HG03457 (cell line): Measurements from ENCODE around the gene ASNSD1.

Source experiments
- ATAC-seq: cut with Tn5 transposase; IDR thresholded peaks from one replicate; pipeline ENCODE4 v1.9.1; 2021; ENCODE audit warnings: moderate number of reproducible peaks; ENCODE audit not compliant: unreplicated experiment

The ASNSD1 gene

DNA sequence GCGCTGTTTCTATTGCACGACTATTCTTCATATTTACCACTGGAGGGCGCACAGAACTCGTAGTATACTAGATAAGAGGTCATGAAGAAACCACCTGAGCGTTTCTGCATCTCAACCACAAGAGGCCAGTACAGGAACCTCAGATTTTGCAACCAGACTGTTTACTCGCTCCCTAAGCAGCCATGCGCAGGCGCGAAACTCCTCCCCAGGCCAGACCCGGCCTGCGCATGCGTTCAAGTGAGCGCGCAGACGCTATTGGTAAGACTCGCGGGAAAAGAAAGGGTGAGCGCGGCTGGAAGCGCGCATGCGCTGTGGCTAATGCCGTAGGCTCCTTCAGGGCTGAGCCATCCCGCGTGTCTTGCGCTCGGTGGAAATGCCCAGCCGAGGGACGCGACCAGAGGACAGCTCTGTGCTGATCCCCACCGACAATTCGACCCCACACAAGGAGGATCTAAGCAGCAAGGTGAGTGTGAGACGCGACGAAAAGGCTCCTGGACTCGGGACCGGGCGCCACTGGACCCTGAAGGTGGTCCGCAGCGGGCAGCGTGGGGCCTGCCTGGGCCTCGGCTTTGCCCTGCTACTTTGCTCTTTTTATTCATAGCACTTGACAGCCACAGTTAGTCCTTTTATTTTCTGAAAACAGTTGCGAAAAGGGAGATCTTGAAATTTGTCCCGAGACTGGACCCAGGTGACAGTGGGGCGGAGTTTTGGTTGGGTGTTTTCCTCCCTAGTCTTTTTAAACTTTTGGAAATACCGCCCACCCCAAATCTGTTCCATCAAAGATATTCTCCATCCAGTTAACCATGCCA, at the start of gene ASNSD1:
Gene ASNSD1, plus strand, starts transcription at position 312 of the 809 bp plus-strand sequence. CDS start 4,674 bp downstream, outside the sequence.
- ATAC-seq = peak; percentile 97

DNA sequence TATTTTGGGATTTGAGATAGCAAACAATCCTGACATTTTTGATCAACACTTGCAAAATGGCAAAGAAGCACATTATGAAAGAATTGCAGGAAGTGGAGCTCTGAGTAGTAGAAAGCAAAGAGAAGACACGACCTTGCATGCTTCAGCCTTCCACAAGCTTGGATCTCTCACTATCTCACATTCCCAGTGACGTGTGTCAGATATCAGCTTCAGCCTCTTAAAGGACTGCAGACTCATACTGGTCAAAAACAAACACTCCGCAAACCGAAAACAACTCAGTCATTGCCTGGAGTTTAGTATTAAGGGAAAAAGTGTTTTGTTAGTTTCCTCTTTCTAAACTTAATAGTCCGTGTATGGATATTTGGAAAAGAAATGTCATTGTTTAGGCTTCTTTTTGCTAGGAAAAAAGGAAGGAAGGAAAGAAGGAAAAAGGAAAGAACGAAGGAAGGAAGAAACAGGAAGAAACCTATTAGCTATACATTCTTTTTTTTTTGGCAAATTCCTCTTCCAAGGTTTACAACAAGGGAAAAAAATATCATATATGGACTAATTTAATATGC, 48.1 kb upstream of the ASNSD1 start:
- ATAC-seq = no peak

DNA sequence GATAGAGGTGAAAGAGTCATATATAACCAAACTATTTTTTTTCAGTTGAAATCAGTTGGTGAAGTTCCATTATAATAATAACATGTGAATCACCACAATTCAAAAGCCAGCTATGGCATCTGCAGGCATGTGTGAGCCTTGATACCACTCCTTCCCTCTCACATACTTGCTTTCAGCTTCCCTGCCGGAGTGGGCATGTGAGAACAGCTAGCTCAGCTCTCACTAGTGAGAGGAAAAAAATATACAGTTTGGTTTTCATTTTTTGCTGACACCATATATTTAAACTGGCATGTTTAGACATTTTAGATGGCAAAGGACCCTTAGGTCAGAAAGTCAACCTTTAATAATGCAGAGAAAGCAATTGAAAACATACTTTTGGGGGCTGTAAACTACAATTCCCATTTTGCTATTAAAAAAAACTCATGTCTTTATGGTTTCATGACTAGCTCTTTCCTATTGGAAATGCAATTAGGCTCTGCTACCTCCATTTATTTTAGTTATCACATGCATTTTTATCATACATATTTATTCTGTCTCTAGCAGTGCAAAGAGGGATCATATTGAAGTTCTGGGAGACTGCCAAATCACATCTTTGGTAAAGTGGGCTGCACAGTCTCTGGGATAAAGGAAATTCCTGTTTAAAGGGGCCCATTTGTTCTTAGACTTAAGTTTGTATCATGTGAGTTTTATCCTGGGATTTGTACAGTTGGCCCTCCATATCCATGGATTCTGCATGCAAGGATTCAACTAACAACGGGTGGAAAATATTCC, 47.4 kb upstream of the ASNSD1 start:
- no peak for ATAC-seq

DNA sequence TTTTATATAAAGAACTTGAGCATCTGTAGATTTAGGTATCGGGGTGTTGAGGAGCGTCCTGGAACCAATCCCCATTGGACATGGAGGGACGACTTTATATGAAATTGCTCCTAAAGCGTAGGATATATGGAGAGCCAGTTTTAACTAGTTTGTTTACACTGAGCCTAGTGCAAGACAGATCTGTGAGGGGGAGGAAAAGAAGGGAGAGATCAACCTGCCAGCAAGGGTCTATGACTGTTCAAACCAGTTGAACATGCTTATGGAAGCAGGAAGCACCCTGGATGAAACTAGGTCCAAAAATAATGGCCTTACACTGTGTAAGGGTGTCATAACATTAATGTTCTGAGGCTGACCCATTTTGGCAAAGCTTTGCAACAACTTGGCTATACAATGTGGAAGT, 46.7 kb upstream of the ASNSD1 start:
- ATAC-seq = no peak

DNA sequence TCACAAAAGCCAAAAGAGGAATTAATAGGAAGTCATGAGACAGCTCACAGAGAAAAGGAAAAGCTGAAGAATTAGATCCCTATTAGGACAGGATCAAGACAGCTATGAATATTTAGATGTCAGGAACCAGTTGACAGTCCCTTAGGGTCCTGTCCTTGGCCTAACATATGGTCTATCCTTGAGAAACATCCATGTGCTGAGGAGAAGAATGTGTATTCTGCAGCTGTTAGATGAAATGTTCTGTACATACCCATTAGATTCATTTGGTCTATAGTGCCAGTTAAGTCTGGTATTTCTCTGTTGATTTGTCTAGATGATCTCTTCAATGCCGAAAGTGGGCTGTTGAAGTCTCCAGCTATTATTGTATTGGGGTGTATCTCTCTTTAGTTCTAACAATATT, 43.1 kb upstream of the ASNSD1 start:
- no peak for ATAC-seq

DNA sequence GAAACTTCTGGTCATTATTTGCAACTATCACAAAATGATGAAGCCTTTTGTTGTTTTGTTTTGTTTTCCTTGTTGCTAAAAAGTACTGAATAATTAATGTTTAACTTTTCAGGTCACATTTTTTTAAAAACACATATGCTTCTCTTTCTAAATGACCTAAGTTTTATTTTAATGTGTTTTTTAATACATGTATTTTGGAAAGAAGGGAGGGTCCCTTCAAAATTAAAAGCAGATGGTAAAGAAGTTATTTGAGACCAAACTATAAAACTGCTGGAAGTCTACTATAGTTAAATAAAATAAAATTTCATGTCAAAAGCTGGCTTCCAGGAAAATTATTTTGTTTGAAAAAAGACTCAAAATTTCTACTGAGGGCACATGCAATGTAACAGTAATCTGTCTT, 39.5 kb upstream of the ASNSD1 start:
- ATAC-seq = no peak

DNA sequence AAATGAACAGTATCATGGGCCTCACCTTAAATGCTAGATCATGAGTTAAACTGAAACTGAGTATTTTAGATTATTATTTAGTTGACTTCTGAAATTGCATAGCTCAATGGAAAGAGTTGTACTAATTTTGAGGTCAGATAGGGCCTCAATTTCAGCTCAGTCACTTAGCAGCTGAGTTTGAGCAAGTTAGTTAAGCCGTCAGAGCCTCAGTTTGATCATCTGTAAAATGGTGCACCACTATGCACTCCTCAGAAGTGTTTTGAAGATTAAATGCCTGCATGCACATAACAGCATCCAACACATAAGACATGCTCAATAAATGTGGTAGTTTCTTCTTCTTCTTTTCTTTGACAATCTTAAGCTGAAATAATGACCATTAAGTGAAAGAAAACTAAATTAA, 38.2 kb upstream of the ASNSD1 start:
- ATAC-seq = no peak

DNA sequence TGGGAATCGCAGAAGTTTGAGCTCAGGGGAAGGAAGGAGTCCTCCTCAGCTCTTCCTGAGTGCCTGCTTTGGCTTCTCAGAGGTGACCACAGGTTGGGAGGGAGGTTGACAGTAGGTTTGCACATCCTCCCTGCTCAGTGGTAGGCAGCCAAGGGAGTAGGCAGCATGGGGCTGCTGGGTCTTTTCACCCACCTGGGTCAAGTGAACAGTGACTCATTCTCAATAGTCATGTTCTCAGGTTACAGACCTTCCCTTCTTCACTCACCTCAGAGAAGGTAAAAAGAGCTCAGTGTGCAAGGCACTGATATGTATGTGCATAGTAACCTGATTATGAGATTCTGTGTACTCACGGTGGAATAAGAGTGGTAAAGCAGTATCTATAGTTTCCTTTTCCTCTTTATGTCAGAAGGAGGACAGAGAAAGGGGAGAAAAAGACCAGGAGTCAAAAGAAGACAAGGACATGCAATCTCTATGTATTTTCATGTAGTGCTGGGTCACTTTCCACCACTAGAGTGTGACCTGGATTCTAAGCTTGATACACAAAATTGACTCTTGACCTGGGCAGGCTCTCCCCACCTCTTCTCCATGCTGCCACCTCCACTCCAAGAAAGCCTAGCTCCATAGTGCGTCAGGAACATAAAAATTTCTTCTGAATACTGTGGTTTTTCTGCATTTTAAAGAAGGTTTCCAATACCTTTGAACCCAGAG, 36.5 kb upstream of the ASNSD1 start:
- ATAC-seq = no peak

DNA sequence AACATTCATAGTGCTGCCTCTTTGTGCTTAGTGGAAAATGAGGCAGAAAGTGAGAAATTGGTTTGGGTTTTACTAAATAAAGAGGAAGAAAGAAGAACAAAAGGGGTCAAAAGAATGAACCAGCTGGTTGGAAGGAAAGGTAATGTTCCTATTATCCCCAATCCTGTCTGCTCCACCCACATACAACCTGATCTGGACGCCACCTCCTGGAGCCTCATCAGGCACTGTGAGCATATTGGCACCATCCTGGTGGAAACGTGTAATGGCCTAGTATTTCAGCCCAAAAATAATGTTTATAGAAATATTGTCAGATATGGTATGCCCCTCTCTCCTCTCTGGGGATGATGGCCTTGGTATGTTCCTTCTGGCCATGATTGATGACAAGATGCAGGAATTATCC, 35.6 kb upstream of the ASNSD1 start:
- ATAC-seq = no peak

DNA sequence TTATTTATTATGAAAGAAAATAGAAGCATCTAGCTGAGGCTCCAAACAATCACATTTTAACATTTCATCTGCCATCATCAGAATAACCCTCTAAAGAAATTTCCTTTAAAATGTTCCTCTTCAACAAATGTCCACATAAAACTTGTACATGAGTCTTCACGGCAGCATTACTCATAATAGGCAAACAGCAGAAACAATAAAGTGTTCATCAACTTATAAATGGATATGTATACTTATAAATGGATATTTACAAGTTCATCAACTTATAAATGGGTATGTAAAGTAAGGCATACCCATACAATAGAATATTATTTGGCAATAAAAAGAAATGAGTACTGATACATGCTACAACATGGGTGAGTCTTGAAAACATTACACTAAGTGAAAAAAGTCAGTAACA, 33.5 kb upstream of the ASNSD1 start:
- ATAC-seq = no peak

DNA sequence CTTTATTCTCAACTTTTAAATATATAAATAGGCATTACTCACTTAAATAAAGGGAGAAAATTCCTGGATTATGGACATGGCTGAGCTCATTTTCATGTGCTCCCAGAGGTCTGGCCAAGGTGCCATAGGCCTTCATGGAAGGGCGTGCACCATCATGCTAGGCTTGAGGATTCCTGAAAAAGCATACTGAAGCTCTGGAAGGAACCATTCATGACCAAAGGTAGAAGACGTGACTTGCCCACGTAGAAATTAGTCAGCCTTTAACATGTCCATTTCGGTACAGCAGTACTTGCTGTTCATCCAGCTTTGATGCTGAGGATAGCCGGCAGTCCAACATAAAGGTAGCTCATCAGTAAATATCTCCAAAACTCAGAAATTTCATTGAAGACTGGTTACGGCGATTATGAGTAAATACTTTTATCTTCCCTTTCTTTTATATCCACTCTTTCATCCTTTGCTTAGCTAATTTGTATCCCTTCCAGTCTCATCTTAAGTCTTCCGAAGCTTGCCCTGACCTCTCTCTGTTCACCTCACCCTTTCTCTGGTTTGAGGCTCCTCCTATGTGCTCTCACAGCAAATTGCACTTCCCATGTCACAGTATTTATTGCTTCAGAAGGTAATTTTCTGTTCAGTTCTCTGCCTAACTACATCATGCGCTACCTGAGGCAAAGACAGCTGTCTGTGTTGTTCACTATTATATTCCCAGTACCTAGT, 32.3 kb upstream of the ASNSD1 start:
- no peak for ATAC-seq

DNA sequence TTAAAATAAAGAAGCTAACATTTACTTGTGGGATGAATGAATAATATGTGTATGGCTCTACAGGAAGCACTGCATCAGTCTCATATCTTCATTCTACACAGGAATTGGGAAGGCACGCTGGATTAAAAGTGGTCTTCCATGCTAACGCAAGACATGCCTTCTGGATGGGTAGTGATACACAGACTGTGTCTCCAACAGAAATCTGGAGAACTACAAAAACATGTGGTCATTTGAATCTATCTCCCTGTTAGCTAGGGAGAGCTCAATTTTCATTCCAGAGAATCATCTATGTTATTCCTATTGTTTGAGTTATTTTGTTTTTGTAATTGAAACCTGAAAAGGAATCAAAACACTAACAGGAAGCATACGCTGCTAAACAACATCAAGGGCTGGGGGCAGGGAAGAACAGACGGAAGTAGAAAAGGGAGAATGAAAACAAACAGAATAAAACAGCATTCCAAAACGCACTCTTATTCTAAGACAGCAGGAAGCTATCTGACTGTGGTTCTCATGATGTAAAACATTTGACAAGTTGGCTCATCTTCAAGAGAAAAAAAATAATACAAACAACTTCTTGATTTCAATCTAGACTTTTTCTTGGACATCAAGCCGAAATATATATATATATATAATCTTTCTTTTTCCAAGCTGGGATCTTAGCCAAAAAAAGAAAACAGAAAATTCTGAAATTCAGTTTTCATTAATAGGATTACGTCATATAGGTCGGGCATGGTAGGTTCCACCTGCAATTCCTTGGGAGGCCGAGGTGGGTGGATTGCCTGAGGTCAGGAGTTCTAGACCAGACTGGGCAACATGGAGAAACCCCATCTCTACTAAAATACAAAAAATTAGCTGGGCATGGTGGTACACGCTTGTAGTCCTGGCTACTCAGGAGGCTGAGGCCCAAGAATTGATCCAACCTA, 31.5 kb upstream of the ASNSD1 start:
- no peak for ATAC-seq

DNA sequence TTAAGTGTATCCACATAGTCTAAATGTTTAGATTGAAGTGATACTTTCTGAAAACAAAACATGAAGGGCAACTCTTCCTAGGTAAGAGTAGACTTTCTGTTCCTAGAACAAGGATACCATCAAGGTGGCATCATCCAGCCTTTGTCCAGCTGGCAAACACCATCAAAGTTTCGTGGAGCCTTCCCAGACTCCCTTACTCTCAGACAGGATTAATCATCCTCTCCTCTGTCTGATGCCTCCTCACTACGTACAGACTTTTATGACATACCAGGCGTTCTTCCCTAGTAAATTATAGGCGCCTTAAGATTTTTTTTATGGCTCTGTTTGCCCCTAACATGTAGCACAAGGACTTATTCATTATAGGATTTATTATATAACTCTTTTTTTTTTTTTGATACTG, 29.4 kb upstream of the ASNSD1 start:
- no peak for ATAC-seq

DNA sequence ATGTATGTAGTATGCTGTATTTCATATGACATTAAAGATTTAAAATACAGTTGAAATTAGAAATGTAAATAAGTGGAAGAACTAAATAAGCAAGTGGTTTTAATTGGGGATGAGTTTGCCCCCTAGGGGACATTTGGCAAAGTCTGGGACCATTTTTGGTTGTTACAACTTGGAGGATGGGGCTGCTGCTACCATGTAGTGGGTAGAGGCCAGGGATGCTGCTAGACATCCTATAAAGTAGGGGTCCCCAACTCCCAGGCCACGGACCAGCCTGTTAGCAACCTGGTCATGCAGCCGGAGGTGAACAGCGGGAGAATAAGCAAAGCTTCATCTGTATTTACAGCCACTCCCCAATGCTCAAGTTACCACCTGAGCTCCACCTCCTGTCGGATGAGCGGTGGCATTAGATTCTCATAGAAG, 27.9 kb upstream of the ASNSD1 start:
- no peak for ATAC-seq

DNA sequence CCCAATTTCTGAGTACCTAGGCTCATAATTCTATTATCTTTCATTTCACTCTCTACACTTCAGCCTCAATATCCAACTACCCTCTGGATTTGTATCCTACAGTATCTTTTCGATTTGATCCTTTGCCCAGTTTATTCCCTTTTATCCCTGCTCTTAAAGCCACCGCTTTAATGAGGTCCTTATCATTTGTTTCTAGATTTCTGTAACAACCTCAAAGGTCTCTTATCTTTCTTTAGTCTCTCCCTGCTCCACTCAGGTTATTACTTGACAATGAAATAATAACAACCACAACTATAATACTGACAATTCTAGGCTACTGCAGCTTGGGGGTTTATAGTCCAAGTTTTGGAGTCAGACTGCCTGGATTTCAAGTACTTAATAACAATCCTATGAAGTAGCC, 25.9 kb upstream of the ASNSD1 start:
- no peak for ATAC-seq

DNA sequence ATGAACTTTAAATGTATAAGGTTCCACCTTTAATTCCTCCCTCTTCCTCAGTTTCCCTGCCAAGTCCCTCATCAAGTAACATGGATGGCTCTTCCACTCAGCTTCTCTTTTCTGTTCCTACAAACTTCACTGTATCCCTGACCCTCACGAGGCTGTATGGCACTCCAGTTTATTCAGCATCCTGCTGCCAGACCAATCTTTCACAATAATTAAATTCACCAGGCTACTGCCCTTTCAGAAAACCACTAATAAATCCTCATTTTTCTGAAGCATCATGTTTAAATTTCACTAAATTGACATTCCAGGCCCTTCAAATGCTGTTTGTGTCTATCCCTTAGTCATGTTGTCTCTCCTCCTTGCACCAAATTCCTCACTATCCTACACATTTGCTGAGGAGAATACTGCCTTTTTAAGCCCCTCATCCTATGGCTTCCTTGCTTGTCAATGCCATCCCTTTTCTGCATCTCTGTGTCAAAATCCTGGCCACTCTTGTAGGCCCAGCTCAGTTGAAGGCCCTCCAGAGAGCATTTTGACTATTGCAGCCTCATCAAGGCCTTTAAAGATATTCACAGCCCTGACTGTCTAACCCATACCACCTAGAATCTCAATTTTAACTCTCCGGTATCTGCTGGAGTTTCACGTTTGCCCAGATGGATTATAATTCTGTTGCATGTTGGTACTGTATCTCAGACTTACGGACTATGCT, 22.8 kb upstream of the ASNSD1 start:
- no peak for ATAC-seq

DNA sequence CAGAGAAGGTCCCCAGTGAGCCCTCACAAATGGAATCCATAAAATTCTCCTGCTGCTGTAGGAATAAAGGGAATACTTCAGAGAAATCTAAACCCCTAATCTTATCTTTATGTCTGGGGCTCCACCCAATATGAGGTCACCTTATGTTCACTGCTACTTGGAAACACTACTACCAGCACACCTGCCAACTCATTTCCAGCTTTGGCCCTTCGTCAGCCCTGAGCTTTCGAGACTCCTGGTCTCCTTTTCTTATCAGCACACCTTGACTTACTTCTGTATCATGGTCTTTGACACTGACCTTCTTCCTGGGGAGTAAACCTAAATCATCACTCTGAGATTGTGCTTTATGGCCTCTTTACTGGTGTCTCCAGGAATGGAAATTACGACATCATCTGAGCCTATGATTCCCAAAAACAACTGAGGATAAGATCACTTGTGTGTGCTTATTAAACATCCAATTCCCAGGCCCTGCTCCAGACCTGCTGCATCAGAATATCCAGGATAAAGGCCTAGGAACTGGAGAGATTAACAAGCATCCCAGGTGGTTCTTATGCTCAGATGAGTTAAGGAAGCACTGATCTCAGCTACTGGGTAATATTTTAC, 22.2 kb upstream of the ASNSD1 start:
- no peak for ATAC-seq

DNA sequence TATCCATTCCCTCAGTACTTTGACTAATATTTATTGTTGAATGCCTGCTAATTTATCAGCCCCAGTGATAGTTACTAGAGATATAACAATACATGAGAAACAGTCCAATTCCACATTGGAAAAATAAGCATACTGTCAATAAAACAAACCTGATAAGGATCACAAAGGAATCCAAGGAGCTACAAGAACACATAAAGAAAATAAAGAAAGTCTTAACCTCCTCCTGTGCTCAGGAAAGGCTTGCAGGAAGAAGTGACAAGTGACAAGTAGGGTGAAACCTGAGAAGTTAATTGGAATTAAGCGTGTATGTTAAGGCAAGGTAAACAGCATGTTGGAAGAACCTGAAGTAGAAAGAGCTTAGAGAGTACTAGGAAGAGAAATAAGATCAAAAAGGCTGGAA, 20.3 kb upstream of the ASNSD1 start:
- no peak for ATAC-seq

DNA sequence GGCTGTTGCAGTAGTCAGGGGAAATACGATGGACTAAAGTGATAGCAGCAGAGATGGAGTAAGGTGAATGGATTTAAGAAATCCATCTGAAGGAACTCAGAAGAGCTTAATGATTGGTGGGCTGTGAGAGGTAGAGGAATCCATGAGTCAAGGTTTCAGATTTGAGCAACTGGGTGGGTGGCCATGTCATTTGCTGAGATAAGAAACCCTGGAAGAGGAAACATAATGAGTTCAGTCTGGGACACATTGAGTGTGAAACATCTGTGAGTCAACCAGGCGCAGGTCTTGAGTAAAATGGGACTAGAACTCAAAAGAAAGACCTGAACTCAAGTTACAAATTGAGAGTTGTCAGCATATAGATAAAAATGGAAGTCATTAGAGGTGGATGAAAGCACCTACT, 19.7 kb upstream of the ASNSD1 start:
- no peak for ATAC-seq
